ENCODE measurements around the gene P2RY2.
"Not testable (repeated sequence)": the region's sequence is repeated elsewhere in the genome, so short reads cannot be mapped to it uniquely, and the experiment has no call there.

Gene P2RY2

DNA sequence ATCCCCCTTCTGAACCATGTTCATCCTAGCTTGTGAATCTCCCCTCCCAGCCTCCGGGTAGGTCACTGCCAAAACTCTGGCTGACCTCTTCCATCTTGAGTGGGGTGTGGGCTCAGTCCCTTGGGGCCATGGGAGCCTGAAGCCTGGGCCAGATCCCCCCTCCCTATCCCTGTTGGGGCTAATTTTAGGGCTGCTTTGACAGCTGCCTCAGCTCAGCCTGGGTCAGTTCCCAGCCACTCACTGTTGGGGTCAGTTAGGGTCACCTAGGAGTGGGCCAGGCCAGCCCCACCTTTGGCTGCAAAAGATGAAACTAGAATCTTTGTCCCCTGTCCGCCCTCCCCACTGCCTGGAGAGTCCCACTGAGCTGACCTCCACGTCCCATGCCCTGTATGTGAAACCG, 29.8 kb upstream of the P2RY2 start:
- DNase-seq: no peak

DNA sequence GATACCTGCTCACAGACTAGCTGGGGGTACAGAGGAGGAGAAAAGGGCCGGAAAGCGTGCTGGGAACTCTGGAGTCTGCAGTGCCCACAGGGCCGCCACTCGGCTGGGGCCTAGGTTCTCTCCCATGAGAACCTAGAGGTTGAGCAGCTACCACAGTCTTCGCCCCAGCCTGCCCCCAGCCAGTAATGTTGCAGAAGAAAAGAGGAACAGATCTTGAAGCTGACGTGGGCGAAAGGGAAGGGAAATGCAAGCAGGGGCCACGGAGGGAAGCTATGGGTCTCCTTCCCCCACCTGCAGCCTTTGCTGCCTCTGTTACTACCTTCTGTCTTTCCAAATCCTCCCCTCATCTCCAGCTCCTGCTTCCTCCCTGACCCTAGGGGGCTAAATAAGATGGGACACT, 28.8 kb upstream of the P2RY2 start:
- DNase-seq: no peak

DNA sequence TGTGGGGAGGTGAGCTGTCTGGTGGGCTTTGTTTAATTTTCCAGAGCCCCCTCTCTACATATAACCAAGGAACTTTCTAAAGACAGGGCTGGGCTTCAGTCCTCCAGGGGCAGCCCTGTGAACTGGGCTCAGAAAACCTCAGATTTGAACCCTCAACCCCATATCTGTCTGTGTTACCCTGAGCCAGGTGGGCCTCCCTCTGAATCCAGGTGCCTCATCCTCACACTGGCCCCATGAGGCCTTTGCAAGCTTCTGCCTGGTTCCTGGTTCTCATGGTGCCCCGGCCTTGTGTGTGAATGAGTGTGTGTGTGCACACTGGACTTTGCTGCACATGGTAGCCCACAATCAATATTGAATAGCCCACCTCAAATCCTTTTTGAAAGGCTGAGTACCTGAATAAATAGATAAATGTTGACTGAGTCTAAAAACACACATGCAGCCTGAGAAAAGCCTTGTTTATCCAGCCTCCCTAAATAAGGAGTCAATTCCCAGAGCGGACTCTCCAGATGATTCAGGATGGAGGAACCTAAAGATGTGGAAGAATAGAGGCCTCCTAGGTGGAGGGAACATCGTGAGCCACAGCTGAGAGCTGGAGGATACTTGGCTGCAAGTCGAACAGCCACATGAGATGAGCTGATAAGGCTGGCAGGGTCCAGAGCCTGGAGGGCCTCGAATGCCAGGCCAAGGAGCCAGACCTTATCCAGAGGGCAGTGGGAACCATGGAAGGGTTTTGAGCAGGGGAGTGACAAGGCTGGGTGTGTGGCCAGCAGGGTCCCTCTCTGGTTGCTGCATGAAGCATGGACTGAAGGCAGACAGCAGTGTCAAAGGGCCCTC, 28.1 kb upstream of the P2RY2 start:
- no peak for DNase-seq

DNA sequence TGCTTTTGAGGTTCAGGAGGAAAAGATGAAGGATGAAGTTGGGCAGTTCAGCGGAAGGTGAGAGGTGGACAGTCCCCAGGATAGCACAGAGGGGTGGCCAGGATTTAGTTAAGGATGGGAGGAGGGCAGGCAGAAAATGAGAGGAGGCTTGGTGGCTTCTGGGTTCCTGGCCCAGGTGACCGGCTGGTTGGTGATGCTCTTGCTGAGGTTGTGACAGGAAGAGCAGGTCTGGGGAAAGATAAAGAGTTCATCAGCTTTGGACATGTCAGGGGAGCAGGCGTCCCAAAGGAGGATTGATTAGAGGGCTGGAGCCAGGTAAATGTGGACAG, 27.6 kb upstream of the P2RY2 start:
- no peak for DNase-seq

DNA sequence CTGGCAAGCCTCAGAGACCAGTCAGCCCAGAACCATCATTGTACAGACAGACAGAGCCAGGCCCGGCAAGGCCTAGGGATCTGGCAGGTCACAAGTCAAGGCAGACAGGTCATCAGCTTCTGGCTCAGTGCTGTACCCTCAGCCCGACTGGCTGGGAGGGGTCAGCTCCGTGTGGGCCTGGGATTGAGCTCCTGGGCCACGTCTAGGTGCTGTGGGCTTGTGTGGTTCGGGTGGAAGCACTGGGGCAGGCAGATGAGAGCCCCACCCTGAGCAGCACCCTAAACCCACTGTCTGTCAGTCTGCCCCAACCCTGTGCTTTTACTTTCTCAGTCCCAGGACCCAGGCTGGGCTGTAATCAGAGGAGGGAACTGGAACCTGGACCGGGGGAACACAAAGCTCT, 26.9 kb upstream of the P2RY2 start:
- DNase-seq: no peak

DNA sequence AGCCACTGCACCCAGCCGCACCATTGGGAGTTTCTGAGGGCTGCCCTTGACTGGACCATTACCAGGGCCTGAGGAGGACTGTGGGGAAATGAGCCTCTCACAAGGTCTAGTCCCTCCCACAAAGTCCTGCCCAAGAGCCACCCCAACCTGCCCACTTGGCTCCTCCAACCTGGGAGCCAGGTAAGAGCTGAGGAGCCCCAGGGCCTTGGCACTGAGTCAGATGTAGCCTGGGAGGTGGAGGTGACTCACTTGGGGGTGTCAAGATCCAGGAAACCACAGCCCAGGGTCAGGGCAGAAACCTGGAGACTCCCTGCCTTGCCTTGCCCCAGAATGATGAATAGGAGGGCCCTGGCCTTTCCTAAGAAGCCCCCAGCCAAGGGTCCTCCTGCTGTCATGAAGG, 25.8 kb upstream of the P2RY2 start:
- DNase-seq: no peak

DNA sequence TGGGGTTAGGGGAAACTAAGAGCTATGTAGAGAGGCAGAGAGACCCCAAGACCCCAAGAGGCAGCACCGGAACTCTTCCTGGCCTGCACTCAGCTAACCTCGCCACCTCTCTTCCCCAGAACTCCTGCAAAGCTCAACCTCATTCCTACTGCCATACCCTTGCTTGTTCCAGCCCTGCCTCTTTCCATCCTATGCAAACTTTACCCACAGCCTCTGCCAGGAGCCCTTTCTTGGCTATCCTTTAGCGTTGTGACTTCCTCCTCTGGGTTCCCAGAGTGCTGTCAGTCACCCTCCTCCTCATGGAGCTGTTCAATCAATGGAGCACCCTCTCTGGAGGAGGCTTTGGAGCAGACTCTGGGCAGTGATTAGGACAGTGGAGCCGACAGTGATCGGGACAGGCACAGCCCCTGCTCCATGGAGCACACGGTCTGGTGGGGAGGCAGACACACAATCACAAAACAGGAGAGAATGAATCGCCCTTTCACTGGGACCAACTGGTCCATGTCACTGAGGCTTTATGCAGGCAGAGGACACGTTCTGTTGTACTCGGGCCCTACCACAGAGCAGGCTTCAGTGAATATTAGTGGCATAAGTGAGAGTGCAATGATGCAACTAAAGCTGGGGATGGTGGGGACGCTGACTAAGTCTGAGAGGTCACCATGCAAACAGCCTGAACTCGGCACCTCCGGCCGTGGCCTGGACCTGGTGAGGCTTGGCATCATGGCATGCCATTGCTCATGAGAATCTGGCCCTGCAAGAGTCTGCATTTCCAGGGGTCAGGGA, 24.6 kb upstream of the P2RY2 start:
- DNase-seq: no peak

DNA sequence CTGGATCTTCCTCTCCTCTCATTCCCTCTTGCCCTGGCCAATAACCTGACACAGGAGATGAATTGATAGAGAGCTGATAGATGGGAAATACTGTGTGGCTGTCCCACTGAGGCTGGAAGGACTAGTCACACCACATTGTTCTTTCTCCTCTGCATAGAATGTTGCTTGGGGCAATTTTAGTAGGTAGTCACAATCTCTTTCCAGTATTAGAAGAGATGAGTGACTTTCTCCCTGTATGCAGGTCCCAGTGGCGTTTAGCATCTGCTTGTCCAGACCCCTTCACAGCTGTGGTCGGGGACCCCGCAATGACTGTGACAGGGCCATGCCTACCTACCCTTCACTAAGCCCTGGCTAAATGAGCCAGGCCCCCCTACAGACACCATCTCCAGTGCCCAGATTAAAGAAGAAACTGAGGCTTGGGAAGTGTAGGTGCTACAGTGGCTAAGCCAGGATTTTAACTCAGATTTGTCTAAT, 24.0 kb upstream of the P2RY2 start:
- no peak for DNase-seq

DNA sequence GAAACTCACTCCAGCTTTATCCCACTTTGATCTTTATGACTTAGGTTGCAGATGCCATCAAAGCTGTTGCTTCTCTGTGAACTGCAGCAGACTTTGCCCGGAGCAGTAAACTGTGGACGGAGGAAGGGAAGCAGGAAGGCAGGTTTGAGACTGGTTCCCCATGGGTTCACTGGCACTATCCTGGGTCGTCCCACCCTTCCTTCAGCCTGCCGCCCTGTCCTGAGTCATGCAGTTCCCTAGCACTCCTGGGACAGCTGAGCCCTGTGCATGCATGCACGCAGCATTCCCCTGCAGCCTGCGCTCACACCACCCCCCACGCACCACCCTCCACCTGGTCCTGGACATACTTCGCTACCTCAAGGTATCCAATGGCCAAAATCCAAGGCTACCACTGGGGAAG, 23.5 kb upstream of the P2RY2 start:
- no peak for DNase-seq

DNA sequence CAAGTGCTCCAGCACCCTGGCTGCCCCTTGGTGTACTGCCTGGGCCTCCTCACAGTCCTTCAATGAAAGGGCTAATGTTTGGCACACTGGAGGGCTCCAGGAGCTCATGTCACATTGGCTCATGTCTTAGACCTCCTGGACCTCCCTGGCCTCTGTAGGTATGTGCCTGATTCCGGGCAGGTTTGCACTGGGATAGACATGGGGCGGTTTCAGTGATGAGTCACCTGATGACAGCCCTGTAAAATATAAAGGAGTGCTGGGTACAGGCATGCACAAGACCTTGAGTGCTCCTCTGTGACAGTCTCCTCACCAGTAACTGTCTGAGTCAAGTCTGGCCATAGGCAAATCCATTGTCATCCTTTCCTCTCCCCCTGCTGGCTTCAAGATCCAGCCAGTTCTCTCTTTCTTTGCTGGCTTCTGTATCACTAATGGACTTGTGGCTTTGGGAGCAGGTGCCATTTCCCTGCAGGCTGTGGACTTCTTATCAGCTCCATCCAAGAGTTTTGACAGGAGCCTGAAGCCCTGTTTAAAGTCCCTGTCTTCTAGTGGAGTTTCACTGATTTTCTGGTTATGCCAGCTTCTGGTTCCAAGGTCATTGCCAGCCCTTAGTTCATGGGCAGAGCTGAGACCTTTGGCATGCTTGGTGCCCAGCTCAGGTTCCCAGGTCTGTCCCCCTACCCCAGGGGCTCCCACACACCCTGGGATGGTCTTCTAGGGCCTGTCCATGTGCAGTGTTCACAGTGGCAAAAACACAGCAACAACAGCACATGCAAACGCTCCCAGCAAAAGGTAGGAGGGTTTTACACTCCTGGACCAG, 22.7 kb upstream of the P2RY2 start:
- no peak for DNase-seq

DNA sequence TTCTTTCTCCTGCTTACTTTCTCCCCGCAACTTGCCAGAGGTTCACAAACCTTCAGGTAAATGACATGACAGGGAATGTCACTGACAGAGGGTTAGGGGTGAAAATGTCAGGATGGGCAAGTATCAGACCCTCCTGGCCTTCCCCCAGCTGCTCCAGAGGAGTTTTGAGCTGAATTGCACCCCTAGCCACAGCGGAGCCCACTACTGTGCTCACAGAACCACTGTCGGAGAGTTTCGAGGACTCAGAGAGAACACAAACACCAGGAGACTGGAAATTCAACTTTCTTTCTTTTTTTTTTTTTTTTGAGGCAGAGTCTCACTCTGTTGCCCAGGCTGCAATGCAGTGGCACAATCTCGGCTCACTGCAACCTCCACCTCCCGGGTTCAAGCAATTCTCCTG, 21.5 kb upstream of the P2RY2 start:
- no peak for DNase-seq

DNA sequence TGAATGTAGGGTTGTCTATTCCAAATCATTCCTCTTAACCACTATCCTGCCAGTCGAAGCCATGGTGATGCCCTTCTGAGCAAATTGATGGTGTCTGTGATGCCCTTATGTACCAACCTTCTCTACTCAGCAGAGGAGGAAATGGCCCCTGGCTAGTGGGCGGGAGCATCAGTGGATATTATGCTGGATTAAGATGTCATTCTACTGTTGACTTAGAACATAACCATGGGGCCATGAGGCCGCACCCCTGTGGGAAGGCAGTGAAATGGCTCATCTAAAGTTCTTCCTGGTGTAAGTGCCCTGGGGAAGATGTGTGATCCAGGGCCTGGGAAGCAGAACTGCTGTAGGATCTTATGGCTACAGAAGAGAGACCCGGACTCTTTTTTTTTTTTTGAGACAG, 20.7 kb upstream of the P2RY2 start:
- no peak for DNase-seq

DNA sequence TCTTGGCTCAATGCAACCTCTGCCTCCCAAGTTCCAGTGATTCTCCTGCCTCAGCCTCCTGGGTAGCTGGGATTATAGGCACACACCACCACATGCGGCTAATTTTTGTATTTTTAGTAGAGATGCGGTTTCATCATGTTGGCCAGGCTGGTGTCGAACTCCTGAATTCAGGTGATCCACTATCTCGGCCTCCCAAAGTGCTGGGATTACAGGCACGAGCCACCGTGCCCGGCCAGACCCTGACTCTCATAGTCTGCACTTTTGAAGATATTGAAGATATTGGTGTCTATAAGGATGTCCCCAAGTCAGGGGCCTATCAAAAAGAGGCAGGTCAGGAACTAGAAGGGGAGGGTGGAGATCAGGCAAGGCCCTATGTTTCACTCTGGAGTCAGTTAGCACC, 20.3 kb upstream of the P2RY2 start:
- not testable (repeated sequence) for DNase-seq

DNA sequence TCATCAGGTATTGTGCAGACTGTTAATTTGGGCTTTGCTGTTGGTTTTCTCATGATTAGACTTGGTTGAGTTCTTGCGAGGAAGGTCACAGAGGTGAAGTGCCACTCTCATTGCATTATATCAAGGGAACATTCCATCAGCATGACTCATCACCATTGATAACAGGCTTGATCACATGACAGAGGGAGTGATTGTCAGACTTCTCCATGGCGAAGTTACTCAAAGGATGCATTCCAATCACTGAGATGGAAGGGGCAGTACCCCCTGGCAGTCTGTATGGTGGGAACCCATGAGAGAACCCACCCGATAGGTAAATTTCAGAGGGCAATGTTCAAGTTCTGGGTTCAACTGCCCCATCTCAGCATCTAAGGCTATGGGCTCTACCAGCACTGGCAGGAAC, 19.4 kb upstream of the P2RY2 start:
- DNase-seq: no peak

DNA sequence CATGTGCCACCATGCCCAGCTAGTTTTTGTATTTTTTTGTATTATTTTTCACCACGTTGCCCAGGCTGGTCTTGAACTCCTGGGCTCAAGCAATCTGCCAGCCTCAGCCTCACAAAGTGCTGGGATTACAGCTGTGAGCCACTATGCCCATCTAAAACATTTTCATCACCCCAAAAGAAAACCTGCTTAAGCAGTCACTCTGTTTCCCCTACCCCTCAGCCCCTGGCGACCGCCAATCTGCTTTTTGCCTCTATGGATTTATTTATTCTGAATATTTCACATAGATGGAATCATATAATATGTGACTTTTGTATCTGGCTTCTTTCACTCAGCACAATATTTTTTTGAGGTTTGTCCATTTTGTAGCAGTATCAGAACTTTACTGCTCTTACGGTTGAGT, 18.6 kb upstream of the P2RY2 start:
- DNase-seq: no peak

DNA sequence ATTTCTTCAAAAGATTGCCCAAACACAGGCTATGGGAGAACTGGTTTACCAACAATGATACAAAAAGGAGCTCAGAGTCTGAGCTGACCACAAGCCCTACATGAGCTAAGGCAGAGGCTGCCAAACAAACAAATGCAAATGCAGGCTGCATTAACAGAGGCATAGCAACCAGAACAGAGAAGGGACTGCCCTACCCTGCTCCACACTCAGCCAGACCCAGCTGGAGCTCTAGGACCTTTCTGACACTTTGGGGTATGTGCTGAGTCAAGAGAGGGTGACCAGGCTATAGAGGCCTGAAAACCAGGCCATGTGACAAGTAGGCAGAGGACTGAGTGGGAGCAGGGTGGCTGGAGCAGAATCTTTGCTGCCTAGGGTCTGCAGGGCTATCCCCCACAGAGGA, 17.8 kb upstream of the P2RY2 start:
- DNase-seq: no peak

DNA sequence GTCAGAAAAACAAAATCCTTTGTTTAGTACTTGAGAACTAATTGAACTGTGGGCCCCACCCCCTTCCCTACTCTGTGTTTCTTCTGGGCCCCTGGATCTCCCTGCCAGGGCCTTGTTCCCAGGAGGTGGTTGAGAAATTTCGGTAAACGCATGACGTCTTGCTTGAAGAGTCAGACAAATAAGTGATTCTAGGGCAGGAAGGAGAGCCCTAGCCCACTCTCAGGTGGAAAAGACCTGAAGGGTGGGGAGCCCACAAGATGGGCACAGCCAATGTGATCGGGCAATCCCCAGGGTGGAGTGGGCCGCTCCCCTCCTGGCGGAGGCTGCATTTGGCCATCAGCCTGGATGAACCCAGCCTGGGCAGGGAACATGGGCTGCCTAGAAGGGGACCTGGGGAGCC, 16.8 kb upstream of the P2RY2 start:
- no peak for DNase-seq

DNA sequence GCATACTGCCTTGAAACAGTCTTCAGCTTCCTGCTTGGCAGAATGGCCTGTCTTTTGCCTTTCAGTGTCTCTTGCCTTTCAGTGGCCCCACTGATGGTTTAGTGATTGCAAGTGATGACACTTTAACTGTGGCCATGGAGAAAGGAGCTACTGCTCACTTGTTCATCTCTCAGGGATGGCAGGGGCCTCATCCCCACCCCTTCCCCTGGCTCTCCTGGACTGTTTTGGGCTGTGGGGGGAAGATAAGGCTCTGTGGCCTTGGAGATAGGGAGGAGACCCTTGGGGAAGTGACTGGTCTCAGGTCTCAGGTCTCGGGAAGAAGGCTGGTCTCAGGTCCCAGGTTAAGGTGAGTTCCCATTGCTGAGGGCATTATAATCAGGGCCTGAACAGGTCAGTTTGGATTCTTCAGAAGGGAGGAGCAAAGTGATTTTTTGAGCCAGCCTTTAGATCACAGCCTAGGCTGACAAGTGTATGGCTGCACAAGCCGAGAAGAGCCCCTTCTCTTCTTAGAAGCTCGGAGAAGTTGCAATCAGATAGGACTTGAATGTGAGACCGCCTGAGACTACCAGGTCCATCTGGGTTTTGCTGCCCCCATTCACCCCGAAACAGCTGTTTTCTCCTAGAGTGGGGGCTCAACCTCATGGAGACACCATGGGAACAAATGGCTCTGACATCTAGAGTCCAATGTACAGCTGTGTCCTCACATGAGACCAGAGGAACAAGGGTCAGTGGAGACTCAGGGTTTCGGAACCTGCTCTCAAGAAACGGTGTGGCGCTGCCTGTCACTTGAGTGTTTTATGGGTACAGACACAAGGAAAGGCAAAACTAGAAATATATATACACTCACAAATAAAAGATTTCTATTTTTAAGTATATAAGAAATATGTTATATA, 15.9 kb upstream of the P2RY2 start:
- no peak for DNase-seq

DNA sequence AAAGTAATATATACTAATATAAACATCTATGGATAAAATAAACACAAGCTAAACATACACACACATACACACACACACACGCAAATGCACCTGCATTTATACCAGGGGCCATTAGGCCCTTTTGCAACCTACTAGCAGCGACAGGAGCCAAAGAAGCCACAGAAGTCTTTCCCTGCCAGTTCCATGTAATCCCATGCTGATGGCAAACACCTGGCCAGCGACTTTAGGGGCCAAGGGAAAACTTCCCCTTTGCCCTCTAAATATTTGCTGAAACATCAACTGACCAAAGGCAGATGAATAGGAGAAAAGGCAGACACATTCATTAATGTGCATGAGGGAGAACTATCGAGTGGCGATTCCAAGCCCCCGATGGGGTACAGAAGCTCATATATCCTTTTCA, 14.8 kb upstream of the P2RY2 start:
- DNase-seq: no peak

DNA sequence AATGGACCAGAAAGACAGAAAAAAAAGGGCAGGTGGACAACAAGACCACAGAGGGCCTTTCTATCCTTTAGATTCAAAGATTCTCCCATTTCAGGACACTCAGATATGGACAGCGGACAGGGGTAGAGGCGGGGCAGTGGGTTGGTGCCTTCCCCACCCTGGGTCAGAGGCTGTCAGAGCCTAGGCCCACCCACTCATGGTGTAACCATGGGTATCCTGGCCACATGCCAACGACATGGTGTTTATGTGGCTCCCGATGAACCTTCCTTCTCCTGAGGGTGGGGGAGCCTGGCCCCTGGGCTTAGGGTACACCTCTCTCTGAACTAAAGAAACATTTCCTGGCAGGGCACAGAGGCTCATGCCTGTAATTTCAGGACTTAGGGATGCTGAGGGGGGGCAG, 14.3 kb upstream of the P2RY2 start:
- DNase-seq: no peak

DNA sequence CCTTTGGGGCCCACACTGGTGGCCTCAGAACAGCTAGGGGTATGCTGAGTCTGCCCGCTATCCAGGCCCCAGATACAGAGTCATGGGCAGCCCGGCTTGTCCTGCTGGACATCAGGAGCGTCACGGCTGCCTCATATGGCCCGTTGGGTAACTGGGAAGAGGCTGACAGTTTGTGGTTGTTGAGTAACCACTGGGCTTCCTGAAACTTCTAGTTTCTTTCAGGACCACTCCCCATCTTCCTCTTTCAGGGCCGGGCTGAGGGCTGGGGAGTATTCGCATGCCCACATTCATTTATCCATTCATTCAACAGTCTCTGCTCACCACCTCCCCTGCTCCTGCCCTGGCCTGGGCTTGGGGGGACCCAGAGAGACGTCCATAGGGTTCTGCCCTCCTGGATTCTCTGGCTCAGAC, 13.4 kb upstream of the P2RY2 start:
- DNase-seq: no peak
